Lung (tissue), 12 donors: ENCODE results near the gene GAMT. TPM values are rescaled to one million over a fixed set of nuclear protein-coding genes. Genes with fewer than 3 reads are reported as not detected.

Experiments
- ATAC-seq: fragments of 200-7000 bp; cut with Tn5 transposase; one replicate; pipeline ENCODE4 v1.9.1; 2020; ENCODE audit warnings: moderate number of reproducible peaks; ENCODE audit not compliant: insufficient read depth, low FRiP score
- DNase-seq, 3 donors: peaks; one replicate each; pipeline ENCODE4 v3.0.0-alpha.2; 2013 to 2017
- H3K27ac ChIP-seq, 2 donors: one replicate each; pipeline ENCODE4 v1.5.1; 2013; ENCODE audit warnings: mild to moderate bottlenecking in 2 of 2, moderate library complexity in 2 of 2, control low read depth in 1 of 2, inconsistent platforms in 1 of 2, low read depth in 1 of 2, low read length in 1 of 2
- H3K27me3 ChIP-seq, 3 donors: one replicate each; pipeline ENCODE4 v1.5.1; 2013; ENCODE audit warnings: low read length in 2 of 3; ENCODE audit not compliant: control insufficient read depth in 3 of 3, insufficient read depth in 3 of 3
- H3K36me3 ChIP-seq, 4 donors: one replicate each; pipeline ENCODE4 v1.5.1; 2013; ENCODE audit warnings: low read length in 4 of 4, mild to moderate bottlenecking in 1 of 4, moderate library complexity in 1 of 4; ENCODE audit not compliant: control insufficient read depth in 4 of 4, insufficient read depth in 4 of 4
- H3K4me1 ChIP-seq, 5 donors: one replicate each; pipeline ENCODE4 v1.5.1; 2013; ENCODE audit warnings: low read length in 5 of 5, mild to moderate bottlenecking in 2 of 5, moderate library complexity in 1 of 5; ENCODE audit not compliant: control insufficient read depth in 5 of 5, insufficient read depth in 5 of 5
- H3K4me3 ChIP-seq: one replicate; pipeline ENCODE4 v1.5.1; 2013; ENCODE audit warnings: mild to moderate bottlenecking, control low read depth, moderate library complexity
- H3K9ac ChIP-seq, 2 donors: one replicate each; pipeline ENCODE4 v1.5.1; 2013; ENCODE audit warnings: low read length in 2 of 2, control low read depth in 1 of 2; ENCODE audit not compliant: insufficient read depth in 1 of 2
- H3K9me3 ChIP-seq, 4 donors: one replicate each; pipeline ENCODE4 v1.5.1; 2013; ENCODE audit warnings: low read length in 3 of 4, mild to moderate bottlenecking in 1 of 4, moderate library complexity in 1 of 4; ENCODE audit not compliant: control insufficient read depth in 4 of 4, insufficient read depth in 3 of 4
- CTCF ChIP-seq: IDR thresholded peaks from 2 replicates; pipeline ENCODE4 v1.5.1; 2012; ENCODE audit warnings: mild to moderate bottlenecking; ENCODE audit errors: control extremely low read depth, extremely low read depth
- WGBS, 2 donors: extraction: QIAGEN DNeasy Blood & Tissue Kit; methylation state at CpG; one replicate each; pipeline ENCODE4 v1.1.7; 2013; 5-methylcytosine and 5-hydroxymethylcytosine counted together
- polyA plus RNA-seq, 2 donors: library from polyadenylated mRNA; stranded (reverse); fragments of 200-250 nt; gene quantifications; one replicate each; pipeline ENCODE4 v1.2.1, GENCODE V29; 2013
- total RNA-seq, 2 donors: library from RNA; depleted of rRNA in 1 of 2; stranded (reverse); fragments of >200 nt in 1 of 2; gene quantifications; one replicate each; pipeline ENCODE4 v1.2.1, GENCODE V29; 2014 to 2021
- donor health status: control.
- donor health status: control.
- donor health status: Bipolar disorder and iron deficiency.
- donor health status: healthy.
- donor health status: DM: yes; HTN: yes; CAD: no.

Gene GAMT
- total and polyA plus RNA-seq, 4 donors: 2.9 to 8.6 (median 7.3) TPM

GRCh38 chr19:1385816-1386215 is 15.5 kb downstream of the GAMT start:
- H3K4me1 ChIP-seq: peaks cover 0 to 17% (median 0%) of the 10 kb centered on the region in 5 donors
- H3K36me3 ChIP-seq: peaks cover 0 to 29% (median 9%) of the 10 kb centered on the region in 4 donors
- peaks cover 0 to 4% (median 0%) of the 10 kb centered on the region in 4 donors for H3K9me3 ChIP-seq
- TF ChIP-seq CTCF: no peak
- H3K9ac ChIP-seq: no peak overlapping the region
- H3K27me3 ChIP-seq: no peaks in the 10 kb centered on the region
- DNase-seq (no peak), ATAC-seq (no peak)
- WGBS, 2 donors: 97 to 100% methylated on average over 3 of the region's 3 CpGs
- H3K27ac ChIP-seq: no peak overlapping the region
- H3K4me3 ChIP-seq: no peak overlapping the region

- Histone ChIP-seq H3K27me3 (no peaks in the 10 kb centered on the region), H3K4me3 (peak overlapping the region; percentile 94), H3K9me3 (peaks cover 0 to 4% (median 0%) of the 10 kb centered on the region in 4 donors), H3K27ac (peak overlapping the region; percentile 91 to 96), H3K36me3 (peaks cover 0 to 21% (median 9%) of the 10 kb centered on the region in 4 donors), H3K4me1 (peaks cover 0 to 17% (median 0%) of the 10 kb centered on the region in 5 donors), H3K9ac (peak overlapping the region in 1 of 2 donors; percentile 37)
- no peak for DNase-seq
- 30% methylated on average over 17 of the region's 17 CpGs for WGBS, 2 donors
- no peak for ATAC-seq
- no peak for TF ChIP-seq CTCF
These were observed 16.7 kb downstream of the GAMT start for GRCh38 chr19:1384478-1385110.

GRCh38 chr19:1384085-1384462 is 17.3 kb downstream of the GAMT start:
- WGBS, 2 donors: 1 to 2% methylated on average over 23 of the region's 23 CpGs
- no peak for DNase-seq
- peaks cover 0 to 17% (median 0%) of the 10 kb centered on the region in 5 donors for H3K4me1 ChIP-seq
- H3K27ac ChIP-seq: peak overlapping the region; percentile 91 to 96
- H3K9ac ChIP-seq: peak overlapping the region; percentile 23 to 37
- H3K36me3 ChIP-seq: peaks cover 0 to 16% (median 4%) of the 10 kb centered on the region in 4 donors
- no peaks in the 10 kb centered on the region for H3K27me3 ChIP-seq
- H3K4me3 ChIP-seq: peak overlapping the region; percentile 94
- no peak for TF ChIP-seq CTCF
- no peak for ATAC-seq
- peaks cover 0 to 3% (median 0%) of the 10 kb centered on the region in 4 donors for H3K9me3 ChIP-seq
